Right cardiac atrium (tissue), 5 donors: ENCODE measurements around the gene TMEM117. TPM values are rescaled to one million over a fixed set of nuclear protein-coding genes. Genes with fewer than 3 reads are reported as not detected.
"Not testable (repeated sequence)": the region's sequence is repeated elsewhere in the genome, so short reads cannot be mapped to it uniquely, and the experiment has no call there.

Experiments
- ATAC-seq, 2 donors: fragments of 200-7000 bp; cut with Tn5 transposase; one replicate each; pipeline versions ENCODE4 v1.8.0 to v1.9.1; 2020; ENCODE audit warnings: moderate library complexity in 2 of 2, mild to moderate bottlenecking in 1 of 2
- DNase-seq, 3 donors: peaks; one replicate each; pipeline ENCODE4 v3.0.0-alpha.2; 2020
- H3K27ac ChIP-seq: one replicate; pipeline ENCODE4 v1.5.1; 2013; ENCODE audit warnings: mild to moderate bottlenecking, low read length, control low read depth, moderate library complexity
- H3K27me3 ChIP-seq: one replicate; pipeline ENCODE4 v1.6.1; 2013; ENCODE audit not compliant: control insufficient read depth, insufficient read depth
- H3K4me1 ChIP-seq: one replicate; pipeline ENCODE4 v1.6.1; 2013; ENCODE audit warnings: low read length; ENCODE audit not compliant: control insufficient read depth, insufficient read depth
- H3K4me3 ChIP-seq: one replicate; pipeline ENCODE4 v1.5.1; 2013; ENCODE audit warnings: low read length, control low read depth
- H3K9me3 ChIP-seq: one replicate; pipeline ENCODE4 v1.6.1; 2013; ENCODE audit warnings: low read length; ENCODE audit not compliant: control insufficient read depth
- WGBS: extraction: QIAGEN DNeasy Blood & Tissue Kit; methylation state at CpG from one replicate; pipeline ENCODE4 v1.1.7; 2013; 5-methylcytosine and 5-hydroxymethylcytosine counted together
- intact Hi-C, 4 donors: fragments of 100-400 bp; cut with DNase I; formaldehyde crosslinking; loops; one replicate each; pipeline versions ENCODE4 v1.11.0 to v1.14.0; 2022 to 2023
- polyA plus RNA-seq: library from polyadenylated mRNA; stranded (reverse); fragments of 200-250 nt; gene quantifications from one replicate; pipeline ENCODE4 v1.2.3, GENCODE V29; 2013
- total RNA-seq, 4 donors: library from RNA; stranded (reverse); fragmentation: NEBNext Ultra II Directional; extraction: Animal tissue kit (Norgen Biotek cat#: 25700); gene quantifications; one replicate each; pipeline ENCODE4 v1.2.1, GENCODE V29; 2021
- donor health status: healthy with polysubstance abuse.
- donor health status: DM: no; HTN: yes; CAD: no.
- donor health status: DM: no; HTN: no; CAD: no.
- donor health status: DM: no; HTN: yes; CAD: no; lungs with severe emphysema.
- donor health status: DM: yes; HTN: yes; CAD: no.

The TMEM117 gene
- total and polyA plus RNA-seq, 5 donors = 8.0 to 13.0 (median 11.7) TPM

DNA sequence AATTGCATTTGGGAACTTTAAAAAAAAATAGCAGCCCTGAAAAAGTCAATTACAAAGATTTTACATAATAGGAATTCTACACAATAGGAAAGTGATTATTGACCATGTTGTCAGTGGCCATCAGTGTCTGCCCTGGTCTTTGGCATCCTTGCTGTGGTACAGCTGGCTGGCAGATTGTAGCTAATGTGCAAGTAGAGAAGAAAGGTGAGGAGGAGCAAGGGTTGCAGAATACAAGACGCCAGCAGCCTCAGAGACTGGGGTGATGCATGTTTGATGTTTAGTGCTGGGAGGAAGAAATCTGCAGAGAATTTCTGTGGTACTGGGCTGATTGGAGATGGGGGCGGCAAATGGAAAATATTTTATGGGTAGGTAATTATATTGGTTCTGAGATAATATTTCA lies 322.9 kb downstream of the TMEM117 start:
- H3K4me3 ChIP-seq = no peak overlapping the region
- H3K9me3 ChIP-seq = no peaks in the 10 kb centered on the region
- ATAC-seq (no peak), DNase-seq (no peak)
- WGBS = 89% methylated on average over 2 of the region's 2 CpGs
- H3K4me1 ChIP-seq = no peaks in the 10 kb centered on the region
- no peaks in the 10 kb centered on the region for H3K27me3 ChIP-seq
- intact Hi-C loops = no loop called here
- no peak overlapping the region for H3K27ac ChIP-seq

GRCh38 chr12:44159216-44159615 lies 323.3 kb downstream of the TMEM117 start:
- intact Hi-C loops = no loop called here

DNA sequence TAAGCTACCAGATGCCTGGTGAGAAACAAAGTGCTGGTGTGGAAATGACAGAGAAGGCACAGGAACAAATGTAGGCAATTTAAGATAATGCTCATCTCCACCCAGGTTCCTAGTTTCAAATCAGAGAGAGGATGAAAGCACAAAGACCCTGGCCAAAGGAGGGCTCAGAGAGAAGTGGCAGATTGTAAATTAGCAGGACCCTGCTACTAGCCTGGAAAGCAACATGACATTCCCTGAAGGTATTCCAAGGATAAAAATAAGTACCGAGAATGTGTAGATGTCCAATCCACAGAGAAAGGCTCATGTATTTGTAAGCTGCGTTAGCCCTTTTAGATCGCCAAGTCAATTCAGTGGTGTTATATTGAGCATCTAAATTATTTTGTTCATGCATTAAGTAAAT lies 324.0 kb downstream of the TMEM117 start:
- Histone ChIP-seq H3K9me3 (no peaks in the 10 kb centered on the region), H3K4me1 (no peaks in the 10 kb centered on the region), H3K4me3 (no peak overlapping the region), H3K27me3 (no peaks in the 10 kb centered on the region), H3K27ac (no peak overlapping the region)
- ATAC-seq (no peak), DNase-seq (no peak)
- intact Hi-C loops = no loop called here
- WGBS = 89% methylated on average over 3 of the region's 3 CpGs

More at GRCh38 chr12:44159216-44159615, 323.3 kb downstream of the TMEM117 start:
- H3K27me3 ChIP-seq = no peaks in the 10 kb centered on the region
- H3K4me1 ChIP-seq = no peaks in the 10 kb centered on the region
- no peak overlapping the region for H3K4me3 ChIP-seq
- ATAC-seq = no peak
- no peaks in the 10 kb centered on the region for H3K9me3 ChIP-seq
- no peak for DNase-seq
- no peak overlapping the region for H3K27ac ChIP-seq

DNA sequence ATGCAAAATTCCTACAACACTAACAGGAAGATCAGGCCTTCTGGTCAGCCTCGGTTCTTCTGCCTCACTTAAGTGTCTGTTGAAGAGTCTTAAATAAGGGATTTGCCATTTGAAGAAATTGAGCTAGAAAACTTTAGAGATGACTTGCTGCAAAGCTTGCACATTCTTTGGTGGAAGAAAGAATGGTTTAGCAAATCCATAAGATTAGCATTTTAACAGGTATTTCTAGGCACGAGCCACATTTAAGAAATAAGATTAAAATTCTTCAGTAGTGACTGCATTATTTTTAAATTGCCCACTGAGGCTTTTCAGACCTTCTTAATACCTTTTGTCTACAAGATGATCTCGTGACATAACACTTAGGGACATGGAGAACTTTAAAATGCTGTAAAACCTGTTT lies 327.1 kb downstream of the TMEM117 start:
- Histone ChIP-seq H3K27ac (no peak overlapping the region), H3K27me3 (no peaks in the 10 kb centered on the region), H3K4me3 (no peak overlapping the region), H3K4me1 (no peaks in the 10 kb centered on the region), H3K9me3 (no peaks in the 10 kb centered on the region)
- DNase-seq = no peak
- intact Hi-C loops = no loop called here
- ATAC-seq = no peak
- WGBS = 88% methylated on average over 3 of the region's 3 CpGs

DNA sequence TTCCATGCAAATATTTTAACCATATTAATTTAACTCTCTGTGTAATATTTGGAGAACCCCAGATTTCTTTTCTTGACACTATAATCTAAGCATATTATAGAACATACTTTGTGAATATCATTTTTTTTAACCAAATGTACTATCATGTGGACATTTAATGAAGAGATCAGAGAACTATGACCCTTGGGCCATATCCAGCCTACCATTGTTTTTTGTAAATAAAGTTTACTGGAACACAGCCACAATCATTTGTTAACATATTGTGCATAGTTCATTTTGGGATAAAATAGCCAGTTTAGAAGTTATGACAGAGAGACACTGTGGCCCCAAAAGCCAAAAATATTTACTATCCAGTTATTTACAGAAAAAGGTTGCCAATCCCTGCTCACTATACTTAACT lies 338.2 kb downstream of the TMEM117 start:
- intact Hi-C loops = no loop called here
- H3K4me1 ChIP-seq = no peaks in the 10 kb centered on the region
- H3K27ac ChIP-seq = no peak overlapping the region
- no peak overlapping the region for H3K4me3 ChIP-seq
- DNase-seq = no peak
- H3K27me3 ChIP-seq = no peaks in the 10 kb centered on the region
- no peaks in the 10 kb centered on the region for H3K9me3 ChIP-seq
- no peak for ATAC-seq

DNA sequence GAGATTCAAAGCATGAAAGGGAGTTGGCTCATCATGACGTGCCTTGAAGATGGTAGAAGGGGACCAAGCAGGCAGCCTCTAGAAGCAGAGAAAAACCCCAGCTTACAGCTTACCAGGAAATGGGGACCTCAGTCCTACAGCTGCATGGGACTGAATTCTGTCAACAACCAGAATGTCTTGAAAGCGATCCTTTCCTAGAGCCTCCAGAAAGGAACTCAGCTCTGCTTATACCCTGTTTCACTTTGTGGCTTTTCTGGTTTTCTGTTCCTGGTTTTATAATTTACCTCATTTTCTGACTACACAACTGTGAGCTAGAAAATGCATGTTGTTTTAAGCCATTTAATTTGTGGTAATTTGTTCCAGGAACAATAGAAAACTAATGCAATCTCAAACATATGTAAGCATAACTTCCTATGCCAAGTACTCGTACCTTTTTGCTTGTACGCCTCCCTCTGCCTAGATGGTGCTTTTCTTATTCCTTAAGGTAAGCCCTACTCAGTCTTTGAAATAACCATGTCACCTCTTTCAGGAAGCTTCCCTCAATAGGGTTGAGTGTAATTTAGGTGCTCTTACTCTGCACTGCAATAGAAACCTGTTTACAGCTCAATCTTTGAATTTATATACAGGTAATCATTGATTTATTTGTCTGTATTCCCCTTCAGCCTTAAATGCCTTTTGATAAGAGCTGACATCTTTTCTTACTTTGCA lies 348.8 kb downstream of the TMEM117 start:
- H3K27ac ChIP-seq = no peak overlapping the region
- 85% methylated on average over 4 of the region's 4 CpGs for WGBS
- no peak for ATAC-seq
- H3K9me3 ChIP-seq = no peaks in the 10 kb centered on the region
- H3K4me3 ChIP-seq = no peak overlapping the region
- H3K4me1 ChIP-seq = no peaks in the 10 kb centered on the region
- no peak for DNase-seq
- H3K27me3 ChIP-seq = no peaks in the 10 kb centered on the region
- intact Hi-C loops = no loop called here

- Histone ChIP-seq H3K4me3 (no peak overlapping the region), H3K9me3 (no peaks in the 10 kb centered on the region), H3K4me1 (no peaks in the 10 kb centered on the region), H3K27ac (no peak overlapping the region), H3K27me3 (no peaks in the 10 kb centered on the region)
- ATAC-seq (no peak), DNase-seq (no peak)
- intact Hi-C loops = no loop called here
- 97% methylated on average over 1 of the region's 1 CpG for WGBS
Measured at GRCh38 chr12:44193281-44193680, 357.4 kb downstream of the TMEM117 start.

DNA sequence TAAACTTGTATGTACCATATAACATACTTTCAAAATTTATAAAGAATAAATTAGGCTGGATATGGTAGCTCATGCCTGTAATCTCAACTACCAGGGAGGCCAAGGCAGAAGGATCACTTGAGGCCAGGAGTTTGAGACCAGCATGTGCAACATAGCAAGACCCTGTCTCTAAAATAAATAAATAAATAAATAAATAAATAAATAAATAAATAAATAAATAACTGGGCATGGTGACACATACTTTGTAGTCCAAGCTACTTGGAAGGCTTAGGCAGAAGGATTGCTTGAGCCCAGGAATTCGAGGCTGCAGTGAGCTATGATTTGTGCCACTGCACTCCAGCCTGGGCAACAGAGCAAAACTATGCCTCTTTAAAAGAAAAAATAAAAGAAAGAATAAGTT lies 359.8 kb downstream of the TMEM117 start:
- H3K9me3 ChIP-seq, ATAC-seq, H3K4me1 ChIP-seq, H3K27ac ChIP-seq, DNase-seq, intact Hi-C loops, H3K4me3 ChIP-seq, H3K27me3 ChIP-seq: not testable (repeated sequence)
- WGBS = 91% methylated on average over 1 of the region's 1 CpG

DNA sequence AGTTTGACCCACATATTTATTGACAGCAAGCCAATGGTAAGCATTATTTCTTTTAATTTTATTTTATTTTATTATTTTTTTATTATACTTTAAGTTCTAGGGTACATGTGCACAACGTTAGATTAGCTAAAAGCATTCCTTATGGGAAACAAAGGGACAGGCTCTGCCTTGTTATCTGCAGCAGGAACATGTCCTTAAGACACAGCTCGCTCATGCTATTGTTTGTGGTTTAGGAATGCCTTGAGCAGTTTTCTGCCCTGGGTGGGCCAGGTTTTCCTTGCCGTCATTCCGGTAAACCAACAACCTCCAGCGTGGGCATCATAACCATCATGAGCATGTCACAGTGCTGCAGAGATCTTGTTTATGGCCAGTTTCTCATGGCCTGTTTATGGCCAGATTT lies 370.2 kb downstream of the TMEM117 start:
- ATAC-seq = no peak
- DNase-seq = no peak
- WGBS = 96% methylated on average over 5 of the region's 5 CpGs
- H3K9me3 ChIP-seq = no peaks in the 10 kb centered on the region
- no peak overlapping the region for H3K4me3 ChIP-seq
- no peak overlapping the region for H3K27ac ChIP-seq
- intact Hi-C loops = no loop called here
- H3K4me1 ChIP-seq = no peaks in the 10 kb centered on the region
- H3K27me3 ChIP-seq = no peaks in the 10 kb centered on the region

DNA sequence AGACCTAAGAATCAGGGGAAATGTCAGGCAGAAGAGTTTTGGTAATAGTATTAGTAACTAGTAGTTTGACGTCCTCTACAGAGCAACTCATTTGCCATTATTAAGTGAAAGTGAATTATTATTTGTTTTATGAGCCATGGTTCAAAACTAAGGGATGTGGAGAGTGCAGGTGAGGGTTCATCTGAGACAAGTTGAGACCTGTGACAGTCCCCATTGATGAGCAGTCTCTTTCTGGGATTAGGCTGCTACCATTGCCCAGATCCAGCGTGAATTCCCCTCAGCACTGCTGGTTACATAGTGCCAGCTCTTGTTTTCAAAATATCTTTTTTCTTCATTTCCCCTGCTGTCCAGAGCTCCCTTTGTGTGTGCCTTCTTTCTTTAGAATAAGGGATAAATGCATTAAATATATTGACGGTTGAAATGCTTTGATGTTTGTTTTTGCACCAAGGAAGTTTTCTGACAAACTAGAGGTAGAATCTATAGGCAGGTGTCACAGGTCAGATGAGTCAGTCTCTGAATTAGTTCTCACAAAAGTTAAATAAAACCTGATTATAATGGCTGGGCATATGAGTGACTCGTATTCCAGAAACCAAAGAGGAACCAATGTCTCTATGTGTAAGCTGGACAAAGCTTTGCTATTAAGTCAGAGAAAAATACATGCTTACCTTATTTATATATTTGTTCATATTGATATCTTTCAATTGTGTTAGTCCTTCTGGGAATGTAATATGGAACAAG lies 381.4 kb downstream of the TMEM117 start:
- no peaks in the 10 kb centered on the region for H3K27me3 ChIP-seq
- no peak overlapping the region for H3K4me3 ChIP-seq
- no peaks in the 10 kb centered on the region for H3K4me1 ChIP-seq
- whole genome bisulfite sequencing = 95% methylated on average over 4 of the region's 4 CpGs
- intact Hi-C loops = no loop called here
- DNase-seq (no peak), ATAC-seq (no peak)
- no peak overlapping the region for H3K27ac ChIP-seq
- no peaks in the 10 kb centered on the region for H3K9me3 ChIP-seq

GRCh38 chr12:44223736-44224135 lies 387.9 kb downstream of the TMEM117 start:
- Histone ChIP-seq H3K9me3 (no peaks in the 10 kb centered on the region), H3K4me1 (no peaks in the 10 kb centered on the region), H3K4me3 (no peak overlapping the region), H3K27ac (no peak overlapping the region), H3K27me3 (no peaks in the 10 kb centered on the region)
- DNase-seq (no peak), ATAC-seq (peak in 1 of 2 donors; percentile 78)
- intact Hi-C loops = no loop called here
- WGBS = 17% methylated on average over 2 of the region's 2 CpGs
